HCT116 (cell line): ENCODE results near the gene RPS6KL1. TPM values are rescaled to one million over a fixed set of nuclear protein-coding genes. Genes with fewer than 3 reads are reported as not detected.

Source experiments
- ATAC-seq: fragments of 200-7000 bp; cut with Tn5 transposase; 2 replicates; pipeline ENCODE4 v1.9.1; 2020; ENCODE audit warnings: mild to moderate bottlenecking, moderate library complexity
- BruUV-seq: library from RNA; stranded (reverse); fragments of 400-500 nt; replicated peaks from 2 replicates; lab custom pipeline; 2021; lab: Mats Ljungman, UMichigan
- CTCF ChIA-PET: fragments of 300-600 bp; sonication (Branson Sonifier 250); formaldehyde crosslinking; loops from one replicate; lab custom pipeline; 2021; ENCODE audit warnings: antibody characterized with exemption; lab: Charles Lee
- POLR2A ChIA-PET: fragments of 300-600, 350-600 bp; sonication (Branson Sonifier 250); formaldehyde crosslinking; loops from one replicate; lab custom pipeline; 2021; ENCODE audit warnings: antibody characterized with exemption; lab: Charles Lee
- RAD21 ChIA-PET, 2 experiments: fragments of 300-600 bp; sonication (Branson Sonifier 250); formaldehyde crosslinking; loops; one replicate each; lab custom pipeline; 2023; ENCODE audit warnings: low total read pairs in 2 of 2; ENCODE audit not compliant: uncharacterized antibody in 2 of 2, unreplicated experiment in 2 of 2, low non-redundant PET in 1 of 2; lab: Charles Lee
- DNase-seq: peaks from one replicate; pipeline ENCODE4 v3.0.0-alpha.2; 2010; ENCODE audit warnings: low read depth, low spot score
- H2AFZ ChIP-seq: fragments of 200-600 bp; shearing (Covaris generic), sonication (generic); 2 replicates; pipeline ENCODE4 v1.6.1; 2017; ENCODE audit warnings: low read depth, mixed run types, mixed read lengths, antibody characterized with exemption, low read length; ENCODE audit not compliant: poor library complexity, severe bottlenecking
- H3K27ac ChIP-seq: 2 replicates; pipeline ENCODE4 v1.5.1; 2012; ENCODE audit warnings: low read depth, low read length
- H3K27me3 ChIP-seq: fragments of 200-600 bp; sonication (generic); 2 replicates; pipeline ENCODE4 v1.6.1; 2016; ENCODE audit warnings: mixed run types, low read length, mixed read lengths; ENCODE audit not compliant: insufficient read depth
- H3K36me3 ChIP-seq, 2 experiments: fragments of 200-500 bp in 1 of 2; fragments of 200-600 bp in 1 of 2; sonication (Bioruptor generic) in 1 of 2; sonication (generic) in 1 of 2; 2 replicates each; pipeline versions ENCODE4 v1.5.1 to v1.6.1; 2014 to 2016; ENCODE audit warnings: low read length in 2 of 2, inconsistent platforms in 1 of 2, mixed read lengths in 1 of 2, mixed run types in 1 of 2; ENCODE audit not compliant: insufficient read depth in 2 of 2, control insufficient read depth in 1 of 2
- H3K4me1 ChIP-seq, 2 experiments: fragments of 200-600 bp in 1 of 2; sonication (generic) in 1 of 2; 2 replicates each; pipeline versions ENCODE4 v1.5.1 to v1.6.1; 2012 to 2017; ENCODE audit warnings: low read length in 2 of 2, inconsistent platforms in 1 of 2, mild to moderate bottlenecking in 1 of 2, mixed read lengths in 1 of 2, mixed run types in 1 of 2, moderate library complexity in 1 of 2; ENCODE audit not compliant: insufficient read depth in 2 of 2, control insufficient read depth in 1 of 2
- H3K4me2 ChIP-seq: fragments of 200-600 bp; sonication (generic); 2 replicates; pipeline ENCODE4 v1.6.1; 2017; ENCODE audit warnings: mixed run types, low read length, mixed read lengths
- H3K4me3 ChIP-seq, 2 experiments: fragments of 200-600 bp in 1 of 2; sonication (generic) in 1 of 2; replicated peaks in 1 of 2; 2 replicates each; pipeline ENCODE4 v1.5.1; 2011 to 2016; ENCODE audit warnings: low read length in 2 of 2, control low read depth in 1 of 2, low read depth in 1 of 2, mild to moderate bottlenecking in 1 of 2, mixed read lengths in 1 of 2, mixed run types in 1 of 2
- H3K79me2 ChIP-seq: fragments of 200-600 bp; sonication (generic); 2 replicates; pipeline ENCODE4 v1.6.1; 2017; ENCODE audit warnings: mild to moderate bottlenecking, mixed run types, low read length, moderate library complexity, mixed read lengths; ENCODE audit not compliant: insufficient read depth
- H3K9ac ChIP-seq: fragments of 200-600 bp; sonication (generic); 2 replicates; pipeline ENCODE4 v1.6.1; 2016; ENCODE audit warnings: low read length, mixed read lengths
- H3K9me2 ChIP-seq: fragments of 200-600 bp; sonication (generic), shearing (Covaris generic); 2 replicates; pipeline ENCODE4 v1.6.1; 2017; ENCODE audit warnings: mixed run types, mild to moderate bottlenecking, moderate library complexity; ENCODE audit not compliant: insufficient read depth
- H3K9me3 ChIP-seq, 2 experiments: fragments of 200-500 bp in 1 of 2; fragments of 200-600 bp in 1 of 2; sonication (Bioruptor generic) in 1 of 2; sonication (generic) in 1 of 2; 2 replicates each; pipeline ENCODE4 v1.6.1; 2014 to 2017; ENCODE audit warnings: low read length in 2 of 2, mixed read lengths in 2 of 2, inconsistent platforms in 1 of 2, low read depth in 1 of 2, mild to moderate bottlenecking in 1 of 2, mixed run types in 1 of 2, moderate library complexity in 1 of 2; ENCODE audit not compliant: control insufficient read depth in 1 of 2, insufficient read depth in 1 of 2
- H4K20me1 ChIP-seq: fragments of 200-600 bp; sonication (generic), shearing (Covaris generic); 2 replicates; pipeline ENCODE4 v1.6.1; 2017; ENCODE audit warnings: mixed run types, mild to moderate bottlenecking, moderate library complexity; ENCODE audit not compliant: insufficient read depth
- CEBPB ChIP-seq: IDR thresholded peaks from 2 replicates; pipeline ENCODE4 v1.6.1; 2012; ENCODE audit warnings: low read depth
- EGR1 ChIP-seq: IDR thresholded peaks from 2 replicates; pipeline ENCODE4 v1.6.1; 2012; ENCODE audit warnings: low read depth
- POLR2AphosphoS5 ChIP-seq: IDR thresholded peaks from 2 replicates; pipeline ENCODE4 v1.6.1; 2011; ENCODE audit warnings: mild to moderate bottlenecking, low read depth, low read length, moderate library complexity
- REST ChIP-seq: IDR thresholded peaks from 2 replicates; pipeline ENCODE4 v1.6.1; 2012; ENCODE audit warnings: low read depth
- YY1 ChIP-seq: IDR thresholded peaks from 2 replicates; pipeline ENCODE4 v1.6.1; 2011; ENCODE audit warnings: low read length, low read depth, moderate library complexity, mild to moderate bottlenecking; ENCODE audit not compliant: insufficient replicate concordance; ENCODE audit errors: extremely low read depth
- ZNF274 ChIP-seq: fragments of 200-500 bp; sonication (Bioruptor generic); IDR thresholded peaks from 2 replicates; pipeline ENCODE4 v1.6.1; 2014; ENCODE audit warnings: mild to moderate bottlenecking, low read depth, low read length, inconsistent platforms
- intact Hi-C: fragments of 100-400 bp; cut with micrococcal nuclease; formaldehyde crosslinking; loops from 2 replicates; pipeline ENCODE4 v1.10.0; 2022
- total RNA-seq: library from RNA; stranded (reverse); gene quantifications from one replicate; pipeline ENCODE4 v1.2.1, GENCODE V29; 2021; ENCODE audit not compliant: unreplicated experiment
- TF ChIP-seq, protein P1 (sequence below): IDR thresholded peaks from 2 replicates; pipeline ENCODE4 v1.6.1; 2011; ENCODE audit warnings: mild to moderate bottlenecking, low read length, moderate library complexity; ENCODE audit not compliant: insufficient replicate concordance; ENCODE audit errors: extremely low read depth
- TF ChIP-seq, protein P2 (sequence below): IDR thresholded peaks from 2 replicates; pipeline ENCODE4 v1.6.1; 2012

Gene RPS6KL1
- total RNA-seq, 1 experiment from 2014 or later = 6.7 TPM

DNA sequence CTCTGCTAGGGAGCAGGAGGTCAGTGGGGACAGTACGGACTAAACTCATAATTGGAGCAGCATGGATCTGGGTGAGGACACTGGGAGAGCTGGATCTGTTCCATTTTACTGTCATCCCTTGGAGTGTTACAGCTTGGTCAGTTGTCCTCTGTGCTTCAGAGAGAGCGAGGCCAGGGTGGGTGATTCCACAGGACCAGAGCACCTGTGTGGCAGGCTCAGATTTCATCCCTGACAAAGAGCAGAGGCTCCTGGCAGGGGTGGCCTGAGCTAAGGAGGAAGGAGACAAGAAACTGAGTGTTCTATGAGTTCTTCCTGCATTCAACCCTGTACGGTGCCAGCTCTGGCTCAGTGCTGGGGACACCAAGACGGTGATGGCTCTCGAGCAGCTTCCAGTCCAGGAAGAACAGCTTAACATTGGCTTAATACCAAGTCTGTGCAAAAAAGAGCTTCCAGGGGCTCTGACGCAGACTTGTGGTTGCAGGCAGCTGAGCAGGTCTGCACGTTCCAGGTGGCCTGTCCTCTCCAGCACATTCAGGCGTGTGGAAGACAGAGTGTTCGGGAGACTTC, 40.7 kb upstream of the RPS6KL1 start:
- BruUV-seq = no TSS peak
- Histone ChIP-seq H2AFZ (no peak overlapping the region), H3K4me3 (no peak overlapping the region), H3K36me3 (no peaks in the 10 kb centered on the region), H3K4me2 (no peak overlapping the region), H3K27ac (no peak overlapping the region), H4K20me1 (no peaks in the 10 kb centered on the region), H3K27me3 (no peaks in the 10 kb centered on the region), H3K9me2 (no peaks in the 10 kb centered on the region), H3K4me1 (no peaks in the 10 kb centered on the region), H3K9ac (no peak overlapping the region), H3K9me3 (no peaks in the 10 kb centered on the region), H3K79me2 (no peaks in the 10 kb centered on the region)
- TF ChIP-seq POLR2AphosphoS5 (no peak), ZNF274 (no peak), YY1 (no peak), EGR1 (no peak), REST (no peak), CEBPB (no peak)
- TF ChIP-seq, protein P1, sequence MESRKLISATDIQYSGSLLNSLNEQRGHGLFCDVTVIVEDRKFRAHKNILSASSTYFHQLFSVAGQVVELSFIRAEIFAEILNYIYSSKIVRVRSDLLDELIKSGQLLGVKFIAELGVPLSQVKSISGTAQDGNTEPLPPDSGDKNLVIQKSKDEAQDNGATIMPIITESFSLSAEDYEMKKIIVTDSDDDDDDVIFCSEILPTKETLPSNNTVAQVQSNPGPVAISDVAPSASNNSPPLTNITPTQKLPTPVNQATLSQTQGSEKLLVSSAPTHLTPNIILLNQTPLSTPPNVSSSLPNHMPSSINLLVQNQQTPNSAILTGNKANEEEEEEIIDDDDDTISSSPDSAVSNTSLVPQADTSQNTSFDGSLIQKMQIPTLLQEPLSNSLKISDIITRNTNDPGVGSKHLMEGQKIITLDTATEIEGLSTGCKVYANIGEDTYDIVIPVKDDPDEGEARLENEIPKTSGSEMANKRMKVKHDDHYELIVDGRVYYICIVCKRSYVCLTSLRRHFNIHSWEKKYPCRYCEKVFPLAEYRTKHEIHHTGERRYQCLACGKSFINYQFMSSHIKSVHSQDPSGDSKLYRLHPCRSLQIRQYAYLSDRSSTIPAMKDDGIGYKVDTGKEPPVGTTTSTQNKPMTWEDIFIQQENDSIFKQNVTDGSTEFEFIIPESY = no peak
- TF ChIP-seq, protein P2, sequence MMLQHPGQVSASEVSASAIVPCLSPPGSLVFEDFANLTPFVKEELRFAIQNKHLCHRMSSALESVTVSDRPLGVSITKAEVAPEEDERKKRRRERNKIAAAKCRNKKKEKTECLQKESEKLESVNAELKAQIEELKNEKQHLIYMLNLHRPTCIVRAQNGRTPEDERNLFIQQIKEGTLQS = no peak
- ChIA-PET CTCF (interaction anchor here (1.6 kb wide), 1 partner anchor 18 kb away, joined by 4 read pairs; no protein-coding TSS in a partner anchor), POLR2A (interaction anchor here (1.7 kb wide), 1 partner anchor 9 kb away, joined by 8 read pairs; the partner anchor contains the start of gene PGF), RAD21 (no interaction called here)
- DNase-seq (no peak), ATAC-seq (no peak)
- intact Hi-C loops = no loop called here
